A549 (cell line): Measurements from ENCODE around the gene TBRG4. TPM values are rescaled to one million over a fixed set of nuclear protein-coding genes. Genes with fewer than 3 reads are reported as not detected.

Experiments used
- ATAC-seq, 2 experiments: fragments of 200-7000 bp in 1 of 2; fragments of >200 bp in 1 of 2; cut with Nextera tagmentation in 1 of 2; cut with Tn5 transposase in 1 of 2; 3 replicates each; pipeline versions ENCODE4 v1.8.0 to v1.9.1; 2018 to 2020; ENCODE audit warnings: mild to moderate bottlenecking in 1 of 2, moderate library complexity in 1 of 2
- CTCF ChIA-PET: fragments of 300-600 bp; sonication (Branson Sonifier 250); formaldehyde crosslinking; extraction: SDS; loops from one replicate; lab custom pipeline; 2021; ENCODE audit warnings: antibody characterized with exemption, inconsistent platforms; lab: Yijun Ruan, JAX
- POLR2A ChIA-PET: fragments of 350-600 bp; formaldehyde crosslinking; extraction: SDS; loops from one replicate; lab custom pipeline; 2021; ENCODE audit warnings: antibody characterized with exemption, inconsistent platforms; lab: Yijun Ruan, JAX
- DNase-seq, 2 experiments: peaks; one replicate each; pipeline versions ENCODE4 v3.0.0 to v3.0.0-alpha.2; 2011 to 2016; ENCODE audit warnings: low read depth in 1 of 2, low spot score in 1 of 2
- FAIRE-seq: peaks from 2 replicates; lab custom pipeline; 2011; peaks lifted over from hg19 to GRCh38; lab: Jason Lieb, UNC
- H3K27ac ChIP-seq, 2 experiments: fragments of >200 bp; sonication (Bioruptor Twin); formaldehyde crosslinking; 3 replicates each; pipeline ENCODE4 v1.5.1; 2016 to 2017
- H3K4me1 ChIP-seq: fragments of >200 bp; sonication (Bioruptor Twin); formaldehyde crosslinking; 3 replicates; pipeline ENCODE4 v1.6.1; 2016
- H3K4me2 ChIP-seq: fragments of >200 bp; sonication (Bioruptor Twin); formaldehyde crosslinking; 3 replicates; pipeline ENCODE4 v1.6.1; 2016
- H3K4me3 ChIP-seq: fragments of >200 bp; sonication (Bioruptor Twin); formaldehyde crosslinking; 3 replicates; pipeline ENCODE4 v1.5.1; 2016
- H3K9me3 ChIP-seq: fragments of >200 bp; sonication (Bioruptor Twin); formaldehyde crosslinking; 3 replicates; pipeline ENCODE4 v1.6.1; 2016
- CHD2 ChIP-seq: fragments of 150-350 bp; IDR thresholded peaks from 2 replicates; pipeline ENCODE4 v1.6.1; 2014; ENCODE audit warnings: low read length; ENCODE audit not compliant: partially characterized antibody
- E2F6 ChIP-seq: IDR thresholded peaks from 2 replicates; pipeline ENCODE4 v1.6.1; 2012; ENCODE audit warnings: low read depth, borderline replicate concordance
- EHF ChIP-seq: fragments of 250-450 bp; sonication (Bioruptor Pico); IDR thresholded peaks from 2 replicates; pipeline ENCODE4 v1.5.0; 2020; ENCODE audit warnings: mild to moderate bottlenecking
- EHMT2 ChIP-seq: fragments of 200-600 bp; sonication (generic); IDR thresholded peaks from 2 replicates; pipeline ENCODE4 v1.6.1; 2016; ENCODE audit warnings: antibody characterized with exemption, low read depth, mild to moderate bottlenecking, moderate library complexity
- ELK1 ChIP-seq: fragments of 150-350 bp; IDR thresholded peaks from 2 replicates; pipeline ENCODE4 v1.6.1; 2014; ENCODE audit warnings: low read depth, mild to moderate bottlenecking, low read length
- EP300 ChIP-seq, 2 experiments: fragments of >200 bp; sonication (Bioruptor Twin); formaldehyde crosslinking; IDR thresholded peaks; 2 replicates in 1 of 2; 3 replicates in 1 of 2; pipeline ENCODE4 v1.6.1; 2016 to 2017
- ESRRA ChIP-seq: fragments of 150-350 bp; IDR thresholded peaks from 2 replicates; pipeline ENCODE4 v1.6.1; 2014; ENCODE audit warnings: mild to moderate bottlenecking, low read length, borderline replicate concordance
- FOSB ChIP-seq: fragments of 250-450 bp; sonication (Bioruptor Pico); IDR thresholded peaks from 2 replicates; pipeline ENCODE4 v1.5.0; 2020; ENCODE audit warnings: mild to moderate bottlenecking, moderate library complexity
- GATA3 ChIP-seq: IDR thresholded peaks from 2 replicates; pipeline ENCODE4 v1.6.1; 2012; ENCODE audit warnings: borderline replicate concordance
- HDAC2 ChIP-seq: fragments of 200-600 bp; sonication (generic); IDR thresholded peaks from 2 replicates; pipeline ENCODE4 v1.6.1; 2016
- JUNB ChIP-seq: fragments of >200 bp; sonication (Bioruptor Twin); formaldehyde crosslinking; IDR thresholded peaks from 2 replicates; pipeline ENCODE4 v1.6.1; 2016
- MYC ChIP-seq: IDR thresholded peaks from 2 replicates; pipeline ENCODE4 v1.6.1; 2012; ENCODE audit warnings: mild to moderate bottlenecking, inconsistent platforms, low read length, improper control_type of control experiment, borderline replicate concordance
- NR3C1 ChIP-seq: fragments of >200 bp; sonication (Bioruptor Twin); formaldehyde crosslinking; IDR thresholded peaks from 3 replicates; pipeline ENCODE4 v1.6.1; 2017
- PBX3 ChIP-seq: IDR thresholded peaks from 2 replicates; pipeline ENCODE4 v1.6.1; 2012
- PHF8 ChIP-seq: fragments of 200-600 bp; sonication (generic); IDR thresholded peaks from 2 replicates; pipeline ENCODE4 v1.6.1; 2016; ENCODE audit warnings: low read depth, mild to moderate bottlenecking, antibody characterized with exemption, moderate library complexity, borderline replicate concordance
- RCOR1 ChIP-seq: fragments of 150-350 bp; IDR thresholded peaks from 2 replicates; pipeline ENCODE4 v1.6.1; 2014; ENCODE audit warnings: antibody characterized with exemption, low read length, low read depth
- REST ChIP-seq: fragments of 200-600 bp; sonication (generic); IDR thresholded peaks from 2 replicates; pipeline ENCODE4 v1.6.1; 2016; ENCODE audit warnings: antibody characterized with exemption, mild to moderate bottlenecking, moderate library complexity
- SREBF2 ChIP-seq: fragments of 450-650 bp; IDR thresholded peaks from 2 replicates; pipeline ENCODE4 v1.6.1; 2014; ENCODE audit warnings: mild to moderate bottlenecking, moderate library complexity
- TFCP2L1 ChIP-seq: fragments of 250-450 bp; sonication (Bioruptor Pico); IDR thresholded peaks from 2 replicates; pipeline ENCODE4 v1.5.0; 2021; ENCODE audit warnings: mild to moderate bottlenecking
- ZNF302 ChIP-seq: fragments of 250-450 bp; sonication (Bioruptor Pico); IDR thresholded peaks from 2 replicates; pipeline ENCODE4 v1.9.0; 2021; ENCODE audit warnings: inconsistent platforms, mild to moderate bottlenecking, moderate library complexity
- ZSCAN20 ChIP-seq: fragments of 250-450 bp; sonication (Bioruptor Pico); IDR thresholded peaks from 2 replicates; pipeline ENCODE4 v1.8.0; 2022; ENCODE audit warnings: mild to moderate bottlenecking, moderate library complexity
- WGBS: methylation state at CpG from one replicate; pipeline ENCODE4 v1.1.6; 2017; ENCODE audit errors: missing lambda C conversion rate; 5-methylcytosine and 5-hydroxymethylcytosine counted together
- polyA plus RNA-seq, 4 experiments: library from polyadenylated mRNA; depleted of rRNA in 3 of 4; stranded (reverse); fragments of >200 nt; fragmentation: RNase III in 1 of 4; extraction: RNeasy Plus Mini Kit Qiagen cat#74134 plus additional on column Dnase treatment in 1 of 4; gene quantifications; 2 replicates in 3 of 4; 3 replicates in 1 of 4; pipeline ENCODE4 v1.2.3, GENCODE V29; 2011 to 2017

The TBRG4 gene
- polyA plus RNA-seq, 2 of the 4 experiments (the other 2 are of a cell fraction) = 88.8 to 100 TPM

GRCh38 chr7:45064047-45064725 is 47.3 kb downstream of the TBRG4 start:
- TF ChIP-seq ESRRA (no peak), JUNB (no peak), MYC (no peak), CHD2 (no peak), ZSCAN20 (CRISPR knock-in tag) (no peak), REST (no peak), ZNF302 (CRISPR knock-in tag) (no peak), SREBF2 (no peak), FOSB (CRISPR knock-in tag) (no peak), ELK1 (no peak), RCOR1 (no peak), EP300 (IDR thresholded peaks at IDR 0.05) (no peak)
- Histone ChIP-seq H3K4me2 (no peak overlapping the region), H3K4me1 (no peaks in the 10 kb centered on the region), H3K27ac (no peak overlapping the region), H3K9me3 (no peaks in the 10 kb centered on the region), H3K4me3 (no peak overlapping the region)
- ATAC-seq (no peak), FAIRE-seq (no peak), DNase-seq (no peak)
- POLR2A ChIA-PET = no interaction called here
- CTCF ChIA-PET = no interaction called here
- WGBS = 93% methylated on average over 16 of the region's 16 CpGs

GRCh38 chr7:45061806-45062425 is 49.6 kb downstream of the TBRG4 start:
- H3K4me1 ChIP-seq = no peaks in the 10 kb centered on the region
- DNase-seq (no peak), ATAC-seq (no peak), FAIRE-seq (no peak)
- H3K9me3 ChIP-seq = no peaks in the 10 kb centered on the region
- TF ChIP-seq E2F6 (no peak), SREBF2 (no peak), EHF (CRISPR knock-in tag) (no peak), ZNF302 (CRISPR knock-in tag) (no peak), TFCP2L1 (CRISPR knock-in tag) (no peak), PBX3 (no peak), JUNB (no peak), HDAC2 (no peak), GATA3 (no peak), EHMT2 (no peak), ZSCAN20 (CRISPR knock-in tag) (no peak), PHF8 (no peak), REST (no peak), NR3C1 (no peak), RCOR1 (no peak)
- WGBS = 100% methylated on average over 1 of the region's 1 CpG
- no peak overlapping the region for H3K4me3 ChIP-seq
- no peak overlapping the region for H3K4me2 ChIP-seq
- CTCF ChIA-PET = no interaction called here
- H3K27ac ChIP-seq = no peak overlapping the region
- POLR2A ChIA-PET = no interaction called here
